Lung (tissue), 12 donors: ENCODE measurements around the gene KRTAP1-1. TPM values are rescaled to one million over a fixed set of nuclear protein-coding genes. Genes with fewer than 3 reads are reported as not detected.

Experiments used
- ATAC-seq: fragments of 200-7000 bp; cut with Tn5 transposase; one replicate; pipeline ENCODE4 v1.9.1; 2020; ENCODE audit warnings: moderate number of reproducible peaks; ENCODE audit not compliant: insufficient read depth, low FRiP score
- DNase-seq, 3 donors: peaks; one replicate each; pipeline ENCODE4 v3.0.0-alpha.2; 2013 to 2017
- H3K27ac ChIP-seq, 2 donors: one replicate each; pipeline ENCODE4 v1.5.1; 2013; ENCODE audit warnings: mild to moderate bottlenecking in 2 of 2, moderate library complexity in 2 of 2, control low read depth in 1 of 2, inconsistent platforms in 1 of 2, low read depth in 1 of 2, low read length in 1 of 2
- H3K27me3 ChIP-seq, 3 donors: one replicate each; pipeline ENCODE4 v1.5.1; 2013; ENCODE audit warnings: low read length in 2 of 3; ENCODE audit not compliant: control insufficient read depth in 3 of 3, insufficient read depth in 3 of 3
- H3K36me3 ChIP-seq, 4 donors: one replicate each; pipeline ENCODE4 v1.5.1; 2013; ENCODE audit warnings: low read length in 4 of 4, mild to moderate bottlenecking in 1 of 4, moderate library complexity in 1 of 4; ENCODE audit not compliant: control insufficient read depth in 4 of 4, insufficient read depth in 4 of 4
- H3K4me1 ChIP-seq, 5 donors: one replicate each; pipeline ENCODE4 v1.5.1; 2013; ENCODE audit warnings: low read length in 5 of 5, mild to moderate bottlenecking in 2 of 5, moderate library complexity in 1 of 5; ENCODE audit not compliant: control insufficient read depth in 5 of 5, insufficient read depth in 5 of 5
- H3K4me3 ChIP-seq: one replicate; pipeline ENCODE4 v1.5.1; 2013; ENCODE audit warnings: mild to moderate bottlenecking, control low read depth, moderate library complexity
- H3K9ac ChIP-seq, 2 donors: one replicate each; pipeline ENCODE4 v1.5.1; 2013; ENCODE audit warnings: low read length in 2 of 2, control low read depth in 1 of 2; ENCODE audit not compliant: insufficient read depth in 1 of 2
- H3K9me3 ChIP-seq, 4 donors: one replicate each; pipeline ENCODE4 v1.5.1; 2013; ENCODE audit warnings: low read length in 3 of 4, mild to moderate bottlenecking in 1 of 4, moderate library complexity in 1 of 4; ENCODE audit not compliant: control insufficient read depth in 4 of 4, insufficient read depth in 3 of 4
- CTCF ChIP-seq: IDR thresholded peaks from 2 replicates; pipeline ENCODE4 v1.5.1; 2012; ENCODE audit warnings: mild to moderate bottlenecking; ENCODE audit errors: control extremely low read depth, extremely low read depth
- WGBS, 2 donors: extraction: QIAGEN DNeasy Blood & Tissue Kit; methylation state at CpG; one replicate each; pipeline ENCODE4 v1.1.7; 2013; 5-methylcytosine and 5-hydroxymethylcytosine counted together
- polyA plus RNA-seq, 2 donors: library from polyadenylated mRNA; stranded (reverse); fragments of 200-250 nt; gene quantifications; one replicate each; pipeline ENCODE4 v1.2.1, GENCODE V29; 2013
- total RNA-seq, 2 donors: library from RNA; depleted of rRNA in 1 of 2; stranded (reverse); fragments of >200 nt in 1 of 2; gene quantifications; one replicate each; pipeline ENCODE4 v1.2.1, GENCODE V29; 2014 to 2021
- donor health status: control.
- donor health status: control.
- donor health status: Bipolar disorder and iron deficiency.
- donor health status: healthy.
- donor health status: DM: yes; HTN: yes; CAD: no.

Gene KRTAP1-1
- total and polyA plus RNA-seq, 4 donors: not detected

GRCh38 chr17:41019415-41019814, 21.8 kb downstream of the KRTAP1-1 start:
- Histone ChIP-seq H3K9me3 (peaks cover 0 to 4% (median 1%) of the 10 kb centered on the region in 4 donors), H3K9ac (no peak overlapping the region), H3K4me1 (no peaks in the 10 kb centered on the region), H3K27me3 (no peaks in the 10 kb centered on the region), H3K27ac (no peak overlapping the region), H3K36me3 (no peaks in the 10 kb centered on the region), H3K4me3 (no peak overlapping the region)
- WGBS, 2 donors: 94 to 96% methylated on average over 3 of the region's 3 CpGs
- no peak for DNase-seq
- no peak for ATAC-seq
- no peak for TF ChIP-seq CTCF

- Histone ChIP-seq H3K36me3 (no peaks in the 10 kb centered on the region), H3K9ac (no peak overlapping the region), H3K27ac (no peak overlapping the region), H3K4me3 (no peak overlapping the region), H3K9me3 (peaks cover 0 to 4% (median 1%) of the 10 kb centered on the region in 4 donors), H3K27me3 (no peaks in the 10 kb centered on the region), H3K4me1 (no peaks in the 10 kb centered on the region)
- ATAC-seq (no peak), DNase-seq (no peak)
- no peak for TF ChIP-seq CTCF
- 29 to 73% methylated on average over 3 of the region's 3 CpGs for WGBS, 2 donors
Measured at GRCh38 chr17:41018541-41018940, 22.7 kb downstream of the KRTAP1-1 start.

- H3K9ac ChIP-seq: no peak overlapping the region
- no peaks in the 10 kb centered on the region for H3K4me1 ChIP-seq
- 81 to 82% methylated on average over 13 of the region's 13 CpGs for WGBS, 2 donors
- DNase-seq: no peak
- H3K36me3 ChIP-seq: no peaks in the 10 kb centered on the region
- no peak overlapping the region for H3K27ac ChIP-seq
- no peaks in the 10 kb centered on the region for H3K27me3 ChIP-seq
- no peak overlapping the region for H3K4me3 ChIP-seq
- no peak for TF ChIP-seq CTCF
- H3K9me3 ChIP-seq: peaks cover 0 to 3% (median 0%) of the 10 kb centered on the region in 4 donors
- no peak for ATAC-seq
Measured at GRCh38 chr17:41016578-41017215, 24.6 kb downstream of the KRTAP1-1 start.

GRCh38 chr17:41015454-41015853, 25.8 kb downstream of the KRTAP1-1 start:
- WGBS, 2 donors: 71 to 74% methylated on average over 7 of the region's 7 CpGs
- no peaks in the 10 kb centered on the region for H3K27me3 ChIP-seq
- no peak for DNase-seq

More at GRCh38 chr17:41015454-41015853, 25.8 kb downstream of the KRTAP1-1 start:
- Histone ChIP-seq H3K27ac (no peak overlapping the region), H3K4me1 (no peaks in the 10 kb centered on the region), H3K9me3 (peaks cover 0 to 3% (median 0%) of the 10 kb centered on the region in 4 donors), H3K9ac (no peak overlapping the region), H3K36me3 (no peaks in the 10 kb centered on the region), H3K4me3 (no peak overlapping the region)
- no peak for TF ChIP-seq CTCF
- ATAC-seq: no peak
